Right lobe of liver (tissue), 4 donors: ENCODE results near the gene CTAGE8.
"Not testable (repeated sequence)": the region's sequence is repeated elsewhere in the genome, so short reads cannot be mapped to it uniquely, and the experiment has no call there.

Experiments
- POLR2A ChIP-seq: fragments of 450-650 bp; IDR thresholded peaks from one replicate; pipeline ENCODE4 v1.6.1; 2017; ENCODE audit warnings: antibody characterized with exemption, mild to moderate bottlenecking
- TF ChIP-seq, protein P1 (sequence below), 4 donors: fragments of 200-600 bp in 3 of 4; fragments of 450-650 bp in 1 of 4; IDR thresholded peaks; one replicate each; pipeline versions ENCODE4 v1.5.1 to v1.8.0; 2016 to 2022; ENCODE audit warnings: antibody characterized with exemption in 4 of 4, mild to moderate bottlenecking in 2 of 4
- donor health status: DM: no; HTN: no; CAD: no.
- donor health status: DM: no; HTN: no; CAD: no.
- donor health status: DM: no; HTN: yes; CAD: no.

DNA sequence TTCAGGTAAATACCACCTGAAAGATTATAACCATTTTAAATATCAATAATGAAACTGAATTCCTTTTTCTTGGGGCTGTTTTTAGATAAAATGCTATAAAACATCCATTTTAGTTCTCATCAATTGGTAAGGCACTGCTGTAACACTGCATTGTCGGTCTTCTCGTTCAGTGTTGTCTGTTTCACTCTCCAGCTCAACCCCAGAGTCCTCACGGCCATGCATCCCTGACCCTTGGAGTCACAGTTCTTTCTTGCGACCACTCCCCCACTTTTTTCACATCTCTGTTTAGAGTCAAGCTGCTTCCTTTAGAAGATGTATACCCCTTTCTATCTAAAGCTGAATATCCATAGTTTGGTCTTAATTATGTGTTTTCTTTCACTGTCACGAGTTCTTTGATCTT lies 22.1 kb downstream of the CTAGE8 start:
- TF ChIP-seq, protein P1, sequence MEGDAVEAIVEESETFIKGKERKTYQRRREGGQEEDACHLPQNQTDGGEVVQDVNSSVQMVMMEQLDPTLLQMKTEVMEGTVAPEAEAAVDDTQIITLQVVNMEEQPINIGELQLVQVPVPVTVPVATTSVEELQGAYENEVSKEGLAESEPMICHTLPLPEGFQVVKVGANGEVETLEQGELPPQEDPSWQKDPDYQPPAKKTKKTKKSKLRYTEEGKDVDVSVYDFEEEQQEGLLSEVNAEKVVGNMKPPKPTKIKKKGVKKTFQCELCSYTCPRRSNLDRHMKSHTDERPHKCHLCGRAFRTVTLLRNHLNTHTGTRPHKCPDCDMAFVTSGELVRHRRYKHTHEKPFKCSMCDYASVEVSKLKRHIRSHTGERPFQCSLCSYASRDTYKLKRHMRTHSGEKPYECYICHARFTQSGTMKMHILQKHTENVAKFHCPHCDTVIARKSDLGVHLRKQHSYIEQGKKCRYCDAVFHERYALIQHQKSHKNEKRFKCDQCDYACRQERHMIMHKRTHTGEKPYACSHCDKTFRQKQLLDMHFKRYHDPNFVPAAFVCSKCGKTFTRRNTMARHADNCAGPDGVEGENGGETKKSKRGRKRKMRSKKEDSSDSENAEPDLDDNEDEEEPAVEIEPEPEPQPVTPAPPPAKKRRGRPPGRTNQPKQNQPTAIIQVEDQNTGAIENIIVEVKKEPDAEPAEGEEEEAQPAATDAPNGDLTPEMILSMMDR (IDR thresholded peaks at IDR 0.05), result not testable (repeated sequence)
- not testable (repeated sequence) for TF ChIP-seq POLR2A
